Mesenteric fat pad (tissue), 1 donor: ENCODE data around the gene GORAB. TPM values are rescaled to one million over a fixed set of nuclear protein-coding genes. Genes with fewer than 3 reads are reported as not detected.

ENCODE experiments used
- DNase-seq: peaks from one replicate; pipeline ENCODE4 v3.0.0-alpha.2; 2020; ENCODE audit warnings: low spot score
- total RNA-seq: library from RNA; stranded (reverse); fragmentation: NEBNext Ultra II Directional; extraction: Animal tissue kit (Norgen Biotek cat#: 25700); gene quantifications from one replicate; pipeline ENCODE4 v1.2.1, GENCODE V29; 2021
- donor health status: DM: yes; HTN: yes; CAD: no.

Gene GORAB
- total RNA-seq, 1 donor from 2014 or later: 8.9 TPM

- no peak for DNase-seq
These were observed 6.0 kb downstream of the GORAB start for GRCh38 chr1:170537798-170538503.

GRCh38 chr1:170538687-170539086, 6.7 kb downstream of the GORAB start:
- no peak for DNase-seq

- DNase-seq: no peak
These were observed 7.2 kb downstream of the GORAB start for GRCh38 chr1:170539154-170539553.

- DNase-seq: no peak
These were observed 12.7 kb downstream of the GORAB start for GRCh38 chr1:170544624-170545023.

GRCh38 chr1:170545476-170545875, 13.5 kb downstream of the GORAB start:
- no peak for DNase-seq

- no peak for DNase-seq
These were observed 15.3 kb downstream of the GORAB start for GRCh38 chr1:170547255-170547654.

GRCh38 chr1:170548497-170548896, 16.5 kb downstream of the GORAB start:
- no peak for DNase-seq

GRCh38 chr1:170555370-170555769, 23.4 kb downstream of the GORAB start:
- DNase-seq: no peak

- no peak for DNase-seq
These were observed 25.0 kb downstream of the GORAB start for GRCh38 chr1:170556917-170557316.

GRCh38 chr1:170558731-170559130, 26.8 kb downstream of the GORAB start:
- no peak for DNase-seq

- no peak for DNase-seq
These were observed 27.2 kb downstream of the GORAB start for GRCh38 chr1:170559166-170559565.

GRCh38 chr1:170560681-170561285, 28.8 kb downstream of the GORAB start:
- DNase-seq: no peak

GRCh38 chr1:170562646-170563338, 30.8 kb downstream of the GORAB start:
- DNase-seq: no peak

- no peak for DNase-seq
These were observed 35.2 kb downstream of the GORAB start for GRCh38 chr1:170567214-170567613.

GRCh38 chr1:170568197-170568596, 36.2 kb downstream of the GORAB start:
- no peak for DNase-seq

GRCh38 chr1:170576980-170577379, 45.0 kb downstream of the GORAB start:
- DNase-seq: no peak

- no peak for DNase-seq
These were observed 46.4 kb downstream of the GORAB start for GRCh38 chr1:170578359-170578758.

- DNase-seq: no peak
These were observed 48.9 kb downstream of the GORAB start for GRCh38 chr1:170580636-170581440.

GRCh38 chr1:170583186-170583585, 51.2 kb downstream of the GORAB start:
- no peak for DNase-seq

GRCh38 chr1:170586321-170587252, 54.6 kb downstream of the GORAB start:
- DNase-seq: no peak

GRCh38 chr1:170587253-170587593, 55.3 kb downstream of the GORAB start:
- no peak for DNase-seq
